ENCODE data around the gene DIPK1C. TPM values are rescaled to one million over a fixed set of nuclear protein-coding genes. Genes with fewer than 3 reads are reported as not detected.

Gene DIPK1C
- polyA plus RNA-seq, 2 donors: 0.02 TPM; not detected in 1

GRCh38 chr18:74430806-74431571 lies 26.1 kb downstream of the DIPK1C start:
- no peaks in the 10 kb centered on the region for H3K27me3 ChIP-seq (ENCODE audit: control insufficient read depth in 1 of 2, insufficient read depth in 2 of 2, low read length in 2 of 2)
- H3K36me3 ChIP-seq (ENCODE audit: control insufficient read depth in 2 of 2, insufficient read depth in 2 of 2, low read length in 1 of 2): no peaks in the 10 kb centered on the region
- 67 to 74% methylated on average over 15 of the region's 15 CpGs for WGBS, 2 donors
- no peak overlapping the region for H3K27ac ChIP-seq (ENCODE audit: low read depth in 2 of 2, low read length in 1 of 2)
- no peaks in the 10 kb centered on the region for H3K4me1 ChIP-seq (ENCODE audit: control insufficient read depth in 2 of 2, insufficient read depth in 2 of 2, low read length in 1 of 2)
- peaks cover 2 to 3% of the 10 kb centered on the region in 2 donors for H3K9me3 ChIP-seq (ENCODE audit: control insufficient read depth in 2 of 2, insufficient read depth in 1 of 2, low read depth in 1 of 2, low read length in 1 of 2)
- H3K4me3 ChIP-seq (ENCODE audit: low read depth in 1 of 2, low read length in 2 of 2): no peak overlapping the region

- peaks cover 2 to 9% of the 10 kb centered on the region in 2 donors for H3K9me3 ChIP-seq (ENCODE audit: control insufficient read depth in 2 of 2, insufficient read depth in 1 of 2, low read depth in 1 of 2, low read length in 1 of 2)
- no peaks in the 10 kb centered on the region for H3K27me3 ChIP-seq (ENCODE audit: control insufficient read depth in 1 of 2, insufficient read depth in 2 of 2, low read length in 2 of 2)
- H3K4me1 ChIP-seq (ENCODE audit: control insufficient read depth in 2 of 2, insufficient read depth in 2 of 2, low read length in 1 of 2): peaks cover 0 to 2% of the 10 kb centered on the region in 2 donors
- no peak overlapping the region for H3K4me3 ChIP-seq (ENCODE audit: low read depth in 1 of 2, low read length in 2 of 2)
- no peaks in the 10 kb centered on the region for H3K36me3 ChIP-seq (ENCODE audit: control insufficient read depth in 2 of 2, insufficient read depth in 2 of 2, low read length in 1 of 2)
- no peak overlapping the region for H3K27ac ChIP-seq (ENCODE audit: low read depth in 2 of 2, low read length in 1 of 2)
- WGBS, 2 donors: 76 to 80% methylated on average over 5 of the region's 5 CpGs
Measured at GRCh38 chr18:74430231-74430630, 26.9 kb downstream of the DIPK1C start.

GRCh38 chr18:74429096-74429495 lies 28.0 kb downstream of the DIPK1C start:
- Histone ChIP-seq H3K9me3 (ENCODE audit: control insufficient read depth in 2 of 2, insufficient read depth in 1 of 2, low read depth in 1 of 2, low read length in 1 of 2) (peaks cover 2 to 9% of the 10 kb centered on the region in 2 donors), H3K36me3 (ENCODE audit: control insufficient read depth in 2 of 2, insufficient read depth in 2 of 2, low read length in 1 of 2) (no peaks in the 10 kb centered on the region), H3K27ac (ENCODE audit: low read depth in 2 of 2, low read length in 1 of 2) (no peak overlapping the region), H3K4me1 (ENCODE audit: control insufficient read depth in 2 of 2, insufficient read depth in 2 of 2, low read length in 1 of 2) (peaks cover 0 to 2% of the 10 kb centered on the region in 2 donors), H3K27me3 (ENCODE audit: control insufficient read depth in 1 of 2, insufficient read depth in 2 of 2, low read length in 2 of 2) (no peaks in the 10 kb centered on the region), H3K4me3 (ENCODE audit: low read depth in 1 of 2, low read length in 2 of 2) (no peak overlapping the region)
- 49 to 59% methylated on average over 7 of the region's 7 CpGs for WGBS, 2 donors

GRCh38 chr18:74427442-74428112 lies 29.5 kb downstream of the DIPK1C start:
- H3K9me3 ChIP-seq (ENCODE audit: control insufficient read depth in 2 of 2, insufficient read depth in 1 of 2, low read depth in 1 of 2, low read length in 1 of 2): peaks cover 2 to 9% of the 10 kb centered on the region in 2 donors
- H3K27ac ChIP-seq (ENCODE audit: low read depth in 2 of 2, low read length in 1 of 2): no peak overlapping the region
- no peaks in the 10 kb centered on the region for H3K36me3 ChIP-seq (ENCODE audit: control insufficient read depth in 2 of 2, insufficient read depth in 2 of 2, low read length in 1 of 2)
- peaks cover 0 to 2% of the 10 kb centered on the region in 2 donors for H3K4me1 ChIP-seq (ENCODE audit: control insufficient read depth in 2 of 2, insufficient read depth in 2 of 2, low read length in 1 of 2)
- no peak overlapping the region for H3K4me3 ChIP-seq (ENCODE audit: low read depth in 1 of 2, low read length in 2 of 2)
- H3K27me3 ChIP-seq (ENCODE audit: control insufficient read depth in 1 of 2, insufficient read depth in 2 of 2, low read length in 2 of 2): no peaks in the 10 kb centered on the region
- 94% methylated on average over 24 of the region's 24 CpGs for WGBS, 2 donors

- H3K4me1 ChIP-seq (ENCODE audit: control insufficient read depth in 2 of 2, insufficient read depth in 2 of 2, low read length in 1 of 2): peaks cover 0 to 2% of the 10 kb centered on the region in 2 donors
- no peak overlapping the region for H3K27ac ChIP-seq (ENCODE audit: low read depth in 2 of 2, low read length in 1 of 2)
- 97 to 98% methylated on average over 11 of the region's 11 CpGs for WGBS, 2 donors
- H3K27me3 ChIP-seq (ENCODE audit: control insufficient read depth in 1 of 2, insufficient read depth in 2 of 2, low read length in 2 of 2): no peaks in the 10 kb centered on the region
- peaks cover 2 to 9% of the 10 kb centered on the region in 2 donors for H3K9me3 ChIP-seq (ENCODE audit: control insufficient read depth in 2 of 2, insufficient read depth in 1 of 2, low read depth in 1 of 2, low read length in 1 of 2)
- H3K36me3 ChIP-seq (ENCODE audit: control insufficient read depth in 2 of 2, insufficient read depth in 2 of 2, low read length in 1 of 2): no peaks in the 10 kb centered on the region
- H3K4me3 ChIP-seq (ENCODE audit: low read depth in 1 of 2, low read length in 2 of 2): no peak overlapping the region
Measured at GRCh38 chr18:74425876-74426275, 31.2 kb downstream of the DIPK1C start.

- Histone ChIP-seq H3K4me3 (ENCODE audit: low read depth in 1 of 2, low read length in 2 of 2) (no peak overlapping the region), H3K9me3 (ENCODE audit: control insufficient read depth in 2 of 2, insufficient read depth in 1 of 2, low read depth in 1 of 2, low read length in 1 of 2) (peaks cover 2 to 9% of the 10 kb centered on the region in 2 donors), H3K27me3 (ENCODE audit: control insufficient read depth in 1 of 2, insufficient read depth in 2 of 2, low read length in 2 of 2) (no peaks in the 10 kb centered on the region), H3K36me3 (ENCODE audit: control insufficient read depth in 2 of 2, insufficient read depth in 2 of 2, low read length in 1 of 2) (no peaks in the 10 kb centered on the region), H3K27ac (ENCODE audit: low read depth in 2 of 2, low read length in 1 of 2) (no peak overlapping the region), H3K4me1 (ENCODE audit: control insufficient read depth in 2 of 2, insufficient read depth in 2 of 2, low read length in 1 of 2) (peaks cover 0 to 2% of the 10 kb centered on the region in 2 donors)
- 82 to 87% methylated on average over 4 of the region's 4 CpGs for WGBS, 2 donors
Measured at GRCh38 chr18:74425161-74425560, 31.9 kb downstream of the DIPK1C start.

GRCh38 chr18:74422541-74422940 lies 34.6 kb downstream of the DIPK1C start:
- peaks cover 0 to 2% of the 10 kb centered on the region in 2 donors for H3K4me1 ChIP-seq (ENCODE audit: control insufficient read depth in 2 of 2, insufficient read depth in 2 of 2, low read length in 1 of 2)
- no peaks in the 10 kb centered on the region for H3K36me3 ChIP-seq (ENCODE audit: control insufficient read depth in 2 of 2, insufficient read depth in 2 of 2, low read length in 1 of 2)
- H3K9me3 ChIP-seq (ENCODE audit: control insufficient read depth in 2 of 2, insufficient read depth in 1 of 2, low read depth in 1 of 2, low read length in 1 of 2): peaks cover under 1 to 6% of the 10 kb centered on the region in 2 donors
- H3K27me3 ChIP-seq (ENCODE audit: control insufficient read depth in 1 of 2, insufficient read depth in 2 of 2, low read length in 2 of 2): no peaks in the 10 kb centered on the region
- no peak overlapping the region for H3K4me3 ChIP-seq (ENCODE audit: low read depth in 1 of 2, low read length in 2 of 2)
- 76 to 83% methylated on average over 3 of the region's 3 CpGs for WGBS, 2 donors
- H3K27ac ChIP-seq (ENCODE audit: low read depth in 2 of 2, low read length in 1 of 2): no peak overlapping the region

- 74 to 82% methylated on average over 5 of the region's 5 CpGs for WGBS, 2 donors
- Histone ChIP-seq H3K4me3 (ENCODE audit: low read depth in 1 of 2, low read length in 2 of 2) (no peak overlapping the region), H3K27ac (ENCODE audit: low read depth in 2 of 2, low read length in 1 of 2) (no peak overlapping the region), H3K27me3 (ENCODE audit: control insufficient read depth in 1 of 2, insufficient read depth in 2 of 2, low read length in 2 of 2) (no peaks in the 10 kb centered on the region), H3K4me1 (ENCODE audit: control insufficient read depth in 2 of 2, insufficient read depth in 2 of 2, low read length in 1 of 2) (peaks cover 0 to 2% of the 10 kb centered on the region in 2 donors), H3K36me3 (ENCODE audit: control insufficient read depth in 2 of 2, insufficient read depth in 2 of 2, low read length in 1 of 2) (no peaks in the 10 kb centered on the region), H3K9me3 (ENCODE audit: control insufficient read depth in 2 of 2, insufficient read depth in 1 of 2, low read depth in 1 of 2, low read length in 1 of 2) (peaks cover 0 to 6% of the 10 kb centered on the region in 2 donors)
Measured at GRCh38 chr18:74420926-74421325, 36.2 kb downstream of the DIPK1C start.

GRCh38 chr18:74420481-74420880 lies 36.6 kb downstream of the DIPK1C start:
- Histone ChIP-seq H3K27me3 (ENCODE audit: control insufficient read depth in 1 of 2, insufficient read depth in 2 of 2, low read length in 2 of 2) (no peaks in the 10 kb centered on the region), H3K4me1 (ENCODE audit: control insufficient read depth in 2 of 2, insufficient read depth in 2 of 2, low read length in 1 of 2) (no peaks in the 10 kb centered on the region), H3K9me3 (ENCODE audit: control insufficient read depth in 2 of 2, insufficient read depth in 1 of 2, low read depth in 1 of 2, low read length in 1 of 2) (peaks cover 0 to 2% of the 10 kb centered on the region in 2 donors), H3K4me3 (ENCODE audit: low read depth in 1 of 2, low read length in 2 of 2) (no peak overlapping the region), H3K36me3 (ENCODE audit: control insufficient read depth in 2 of 2, insufficient read depth in 2 of 2, low read length in 1 of 2) (no peaks in the 10 kb centered on the region), H3K27ac (ENCODE audit: low read depth in 2 of 2, low read length in 1 of 2) (no peak overlapping the region)
- 72 to 73% methylated on average over 2 of the region's 2 CpGs for WGBS, 2 donors

All from esophagus (tissue), 2 donors.